HG03045 (cell line): Measurements from ENCODE around the gene MYLIP.

Experiments
- ATAC-seq: cut with Tn5 transposase; IDR thresholded peaks from one replicate; pipeline ENCODE4 v1.9.1; 2021; ENCODE audit warnings: mild to moderate bottlenecking, moderate library complexity; ENCODE audit not compliant: unreplicated experiment

MYLIP gene

DNA sequence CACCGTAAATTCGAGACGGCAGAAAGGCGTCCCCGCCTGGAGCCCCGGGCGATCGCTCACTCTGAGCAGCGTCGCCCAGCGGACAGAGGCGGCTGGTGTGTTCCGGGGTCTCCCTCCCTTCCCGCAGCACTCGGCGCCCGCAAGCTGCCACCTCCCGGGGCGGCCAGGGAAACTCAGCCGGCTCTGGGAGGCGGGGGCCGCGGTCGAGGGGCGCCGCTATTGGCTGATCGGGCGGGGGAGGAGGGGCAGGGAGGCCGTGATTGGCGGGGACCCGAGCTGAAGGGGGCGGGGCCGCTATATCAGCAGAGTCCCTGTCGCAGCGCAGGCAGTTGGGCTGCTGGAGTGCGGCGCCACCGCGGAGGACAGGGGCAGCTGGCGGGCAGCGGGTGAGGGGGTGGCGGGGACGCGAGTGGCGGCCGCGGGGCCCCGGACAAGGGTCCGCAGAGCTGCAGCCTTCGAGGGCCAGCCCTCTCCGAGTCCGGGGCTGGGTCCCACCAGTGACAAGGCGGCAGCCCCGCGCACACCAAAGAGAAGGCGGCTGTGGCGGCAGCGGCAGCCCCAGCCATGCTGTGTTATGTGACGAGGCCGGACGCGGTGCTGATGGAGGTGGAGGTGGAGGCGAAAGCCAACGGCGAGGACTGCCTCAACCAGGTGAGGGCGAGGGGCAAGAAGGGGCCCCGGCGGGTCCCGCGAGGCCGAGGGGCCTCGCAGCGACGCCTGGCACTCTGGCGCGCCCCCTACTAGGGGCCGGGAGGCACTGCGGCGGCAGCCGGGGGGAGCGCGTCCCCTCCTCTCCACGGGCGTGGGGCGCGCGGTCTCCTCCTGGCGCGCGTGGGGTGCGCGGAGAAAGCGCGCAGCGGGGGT, at the start of gene MYLIP:
Gene MYLIP (plus strand): TSS at position 328 of the 864 bp plus-strand sequence. CDS start 237 bp downstream, at position 565.
- ATAC-seq: peak; percentile 84

DNA sequence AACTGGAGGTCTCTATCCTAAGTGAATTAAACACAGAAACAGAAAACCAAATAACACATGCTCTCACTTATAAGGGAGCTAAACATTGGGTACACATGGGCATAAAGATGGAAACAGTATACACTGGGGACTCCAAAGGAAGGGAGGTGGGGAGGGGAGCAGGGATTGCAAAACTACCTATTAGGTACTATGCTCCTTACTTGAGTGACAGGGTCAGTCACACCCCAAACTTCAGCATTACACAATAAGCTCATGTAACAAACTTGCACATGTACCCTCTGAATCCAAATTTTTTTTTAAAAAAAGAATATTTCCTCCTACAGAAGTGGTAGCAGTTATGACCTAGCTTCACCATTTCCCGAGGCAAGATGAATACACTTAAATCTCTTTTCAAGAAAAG, 49.5 kb upstream of the MYLIP start:
- ATAC-seq: no peak

DNA sequence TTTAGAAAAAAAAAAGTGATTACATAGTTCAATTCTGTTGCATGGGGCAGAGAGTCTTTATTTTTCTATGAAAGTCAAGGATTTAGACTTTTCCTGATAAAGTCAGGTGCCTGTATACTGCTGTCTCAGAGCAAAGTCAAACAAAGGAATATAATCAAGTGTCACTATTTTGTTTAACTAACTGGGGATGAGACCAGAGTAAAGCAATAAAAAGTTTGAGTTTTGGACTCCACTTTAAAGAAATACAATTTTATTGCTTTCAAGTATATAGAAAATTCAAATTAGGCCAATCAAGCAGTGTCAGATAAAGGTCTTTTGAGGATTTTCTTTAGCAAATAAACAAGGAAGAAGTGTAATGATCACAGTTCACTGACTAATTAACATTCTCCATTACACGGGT, 48.7 kb upstream of the MYLIP start:
- ATAC-seq: no peak

DNA sequence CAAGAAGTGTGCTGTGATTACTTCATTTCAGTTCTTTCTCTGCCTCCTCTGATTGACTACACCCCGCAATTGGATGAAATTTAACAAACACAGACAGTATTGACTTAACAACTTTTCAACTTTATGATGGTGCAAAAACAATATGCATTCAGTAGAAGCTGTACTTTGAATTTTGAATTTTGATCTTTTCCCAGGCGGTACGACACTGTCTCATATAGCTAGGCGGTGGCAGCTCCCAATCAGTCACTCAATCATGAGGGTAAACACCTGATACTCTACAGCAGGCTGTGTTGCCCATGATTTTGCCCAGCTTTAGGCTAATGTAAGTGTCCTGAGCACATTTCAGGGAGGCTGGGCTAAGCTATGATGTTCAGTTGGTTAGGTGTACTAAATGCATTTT, 47.6 kb upstream of the MYLIP start:
- no peak for ATAC-seq

DNA sequence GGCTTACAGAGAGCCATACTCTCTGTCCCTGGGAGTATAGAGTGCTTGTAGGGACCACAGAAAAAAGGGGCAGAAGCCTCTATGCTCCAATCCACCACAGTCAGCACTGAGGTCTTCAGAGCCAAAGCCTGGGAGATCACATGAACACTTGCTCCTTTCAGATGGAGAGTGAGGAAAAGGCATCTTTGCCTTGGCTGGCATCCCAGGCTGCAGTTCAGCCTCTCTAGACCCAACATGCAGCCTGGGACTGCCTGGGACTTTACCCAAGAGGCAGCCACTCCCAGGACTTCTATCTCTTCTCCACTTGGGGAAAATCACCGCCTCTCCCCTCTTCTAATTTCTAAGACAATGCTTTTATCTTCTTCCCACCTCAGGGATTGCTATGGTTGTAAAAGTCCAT, 46.5 kb upstream of the MYLIP start:
- no peak for ATAC-seq

DNA sequence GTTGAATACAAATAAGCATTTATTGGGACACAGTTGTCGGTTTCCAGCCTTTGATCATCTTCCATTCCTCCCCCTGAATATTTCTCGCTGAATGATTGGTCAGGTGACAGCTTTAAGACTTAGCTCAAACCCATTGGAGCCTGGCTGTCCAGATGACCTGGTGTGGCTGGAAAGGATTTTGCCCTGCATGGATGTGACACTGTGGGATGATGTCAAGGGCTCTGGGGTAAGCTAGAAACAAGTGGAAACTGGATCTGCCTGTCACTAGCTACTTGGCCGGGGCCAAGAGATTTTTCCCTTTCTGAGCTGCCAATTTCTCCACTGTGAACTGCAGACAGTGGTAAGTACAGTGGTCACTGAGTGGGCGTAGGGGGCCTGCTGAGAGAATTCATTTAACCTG, 41.9 kb upstream of the MYLIP start:
- ATAC-seq: no peak

DNA sequence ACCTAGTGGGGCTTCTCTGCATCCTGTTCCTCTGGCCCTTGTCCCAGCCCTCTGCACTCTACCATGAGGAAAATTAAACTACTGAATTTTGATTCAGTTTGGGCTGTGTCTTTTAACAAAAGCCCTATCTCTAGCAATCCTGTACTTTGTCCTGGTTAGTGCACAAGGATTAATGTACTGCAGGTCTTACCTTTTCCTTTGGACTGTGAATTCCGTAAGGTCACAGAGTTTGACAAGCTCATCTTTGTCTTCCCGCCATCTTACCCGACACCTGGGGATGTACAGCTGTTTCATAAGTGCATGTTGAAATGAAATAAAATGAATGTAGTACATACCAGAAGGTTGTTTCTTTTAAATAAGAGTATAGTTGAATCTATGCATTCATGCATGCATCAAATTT, 41.5 kb upstream of the MYLIP start:
- ATAC-seq: no peak

DNA sequence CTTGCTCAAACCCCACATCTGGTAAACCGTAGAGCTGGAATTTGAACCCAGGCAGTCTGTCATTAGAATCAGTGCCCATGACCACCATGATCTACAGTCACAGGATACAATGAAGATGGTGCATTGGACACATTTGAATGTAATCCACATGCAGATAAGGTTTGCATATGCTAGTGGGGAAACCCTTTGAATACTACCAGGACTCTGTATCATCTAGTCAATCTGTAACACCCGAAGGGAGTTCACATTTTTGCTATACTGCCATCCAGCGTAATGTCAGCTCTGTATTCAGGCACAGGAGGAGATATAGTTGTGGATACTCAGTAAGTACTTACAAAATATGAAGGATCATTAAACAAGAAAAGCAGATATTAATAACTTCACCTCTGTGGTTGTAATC, 40.5 kb upstream of the MYLIP start:
- ATAC-seq: no peak

DNA sequence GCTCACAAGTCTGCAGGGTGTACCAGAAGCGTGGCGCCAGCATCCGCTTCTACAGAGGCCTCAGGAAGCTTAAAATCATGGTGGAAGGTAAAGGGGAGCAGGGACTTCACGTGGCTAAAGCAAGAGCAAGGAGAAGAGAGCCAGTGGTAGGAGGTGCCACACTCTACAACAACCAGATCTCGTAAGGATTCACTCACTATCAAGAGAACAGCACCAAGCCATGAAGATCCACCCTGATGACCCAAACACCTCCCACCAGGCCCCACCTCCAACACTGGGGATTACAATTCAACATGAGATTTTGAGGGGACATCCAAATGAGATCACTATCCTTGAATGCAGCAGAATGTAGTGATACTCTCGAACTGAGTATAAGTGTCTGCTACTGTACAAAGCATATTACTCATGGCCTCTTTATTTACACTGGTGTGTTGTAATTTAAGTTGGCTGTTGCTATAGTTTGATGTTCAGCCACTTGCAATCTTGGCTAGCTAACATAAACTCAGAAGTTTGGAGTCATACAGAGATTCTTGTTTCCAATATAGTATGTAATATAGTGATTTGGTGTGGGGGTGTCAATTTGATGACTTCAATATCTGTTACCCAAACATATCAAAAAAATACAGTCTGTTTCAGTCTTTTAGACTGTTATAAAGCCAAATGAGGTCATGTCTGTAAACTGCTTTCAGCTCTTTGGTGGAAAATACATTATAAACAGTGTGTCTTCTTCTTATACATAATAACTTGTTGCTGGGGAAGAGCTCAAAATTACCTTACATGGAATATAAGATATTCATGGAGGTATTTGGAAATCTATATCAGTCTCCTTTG, 39.4 kb upstream of the MYLIP start:
- no peak for ATAC-seq

DNA sequence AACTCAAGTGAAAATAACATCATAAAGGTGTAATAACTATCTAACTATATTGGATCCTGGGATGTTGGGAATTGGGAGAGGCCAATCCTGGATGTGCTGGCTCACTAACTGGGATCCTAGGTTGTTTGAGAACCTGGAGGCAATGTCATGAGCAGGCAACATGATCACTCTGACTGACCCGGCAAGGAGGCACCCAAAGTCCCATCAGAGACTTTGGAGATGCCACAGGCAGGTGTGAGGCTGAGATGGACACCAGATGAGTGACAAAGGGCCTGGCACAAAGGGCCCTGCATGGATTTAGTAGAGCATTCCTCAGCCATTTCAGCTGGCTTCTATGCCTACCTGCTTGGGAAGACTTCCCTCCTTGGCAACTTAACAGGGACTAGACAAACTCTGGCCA, 38.4 kb upstream of the MYLIP start:
- ATAC-seq: no peak

DNA sequence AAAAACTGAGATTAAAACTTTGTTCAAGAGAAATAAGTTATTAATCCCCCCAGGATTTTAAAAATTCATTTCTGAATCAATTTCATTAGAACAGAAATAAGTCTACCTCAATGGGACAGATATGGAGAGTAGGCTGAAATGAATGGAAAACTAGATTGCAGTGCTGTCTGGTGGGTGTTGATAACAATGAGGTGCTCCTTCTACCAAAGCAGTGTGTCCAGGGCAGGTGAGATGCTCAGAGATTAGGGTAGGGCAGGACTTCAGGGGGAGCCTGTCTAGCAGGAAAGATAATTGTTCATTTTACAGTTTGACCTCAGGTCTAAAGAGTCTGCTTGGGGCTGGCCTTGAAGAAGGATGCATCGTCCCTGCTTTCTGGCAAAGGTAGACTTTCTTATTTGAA, 38.0 kb upstream of the MYLIP start:
- ATAC-seq: no peak

DNA sequence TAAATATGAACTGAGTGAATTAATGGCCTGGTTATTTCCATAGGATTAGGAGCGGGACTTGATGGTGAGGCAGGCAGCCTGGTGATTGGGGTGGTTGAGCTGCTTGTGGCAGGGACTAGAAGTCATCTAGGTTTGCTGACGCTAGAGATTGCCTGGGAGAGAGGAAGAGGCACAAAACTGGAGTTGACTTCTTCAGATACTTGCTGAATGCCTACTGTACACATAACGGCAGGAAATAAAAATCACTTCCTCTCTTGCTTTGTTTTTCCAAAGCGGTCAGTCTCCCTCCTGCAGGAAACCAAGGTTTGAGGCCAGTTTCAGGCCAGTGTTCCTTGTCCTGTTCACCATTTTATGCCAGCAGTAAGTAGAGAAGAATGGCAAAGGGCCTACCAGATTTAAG, 36.7 kb upstream of the MYLIP start:
- no peak for ATAC-seq

DNA sequence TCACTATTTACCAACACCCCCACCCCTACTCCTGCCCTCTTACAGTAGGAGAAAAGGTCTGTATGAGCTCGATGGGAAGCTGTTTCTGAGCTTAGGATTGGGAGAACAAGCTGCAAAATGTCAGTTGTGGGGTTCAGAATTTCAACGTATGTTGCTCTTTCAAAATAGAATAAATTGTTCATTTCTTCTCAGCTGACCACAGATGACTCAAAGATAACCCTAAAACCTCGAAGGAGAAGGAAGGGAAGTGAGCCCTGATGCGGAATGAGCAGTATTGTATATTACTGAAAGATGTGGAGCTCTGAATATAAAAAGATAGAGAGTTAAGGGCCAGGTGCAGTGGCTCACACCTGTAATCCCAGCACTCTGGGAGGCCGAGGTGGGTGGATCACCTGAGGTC, 35.9 kb upstream of the MYLIP start:
- ATAC-seq: no peak

DNA sequence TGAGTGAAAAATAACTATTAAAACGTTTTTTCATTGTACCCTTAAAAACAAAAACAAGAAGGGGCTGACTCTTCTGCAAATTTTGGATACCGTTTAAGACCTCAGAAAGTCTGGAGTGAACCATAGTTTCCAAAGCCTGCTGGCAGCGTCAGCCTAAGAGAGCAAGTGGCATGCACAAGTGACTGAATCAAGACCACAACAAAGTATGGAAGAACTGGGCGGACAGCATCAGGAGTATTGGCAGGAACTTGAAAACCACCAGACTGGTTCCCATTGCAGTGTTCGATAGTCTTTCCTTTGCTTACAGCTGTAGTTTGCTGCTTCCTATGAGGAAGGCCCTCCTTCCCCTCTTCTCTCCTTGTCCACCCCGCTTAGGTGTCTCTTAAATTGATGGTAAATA, 33.7 kb upstream of the MYLIP start:
- no peak for ATAC-seq

DNA sequence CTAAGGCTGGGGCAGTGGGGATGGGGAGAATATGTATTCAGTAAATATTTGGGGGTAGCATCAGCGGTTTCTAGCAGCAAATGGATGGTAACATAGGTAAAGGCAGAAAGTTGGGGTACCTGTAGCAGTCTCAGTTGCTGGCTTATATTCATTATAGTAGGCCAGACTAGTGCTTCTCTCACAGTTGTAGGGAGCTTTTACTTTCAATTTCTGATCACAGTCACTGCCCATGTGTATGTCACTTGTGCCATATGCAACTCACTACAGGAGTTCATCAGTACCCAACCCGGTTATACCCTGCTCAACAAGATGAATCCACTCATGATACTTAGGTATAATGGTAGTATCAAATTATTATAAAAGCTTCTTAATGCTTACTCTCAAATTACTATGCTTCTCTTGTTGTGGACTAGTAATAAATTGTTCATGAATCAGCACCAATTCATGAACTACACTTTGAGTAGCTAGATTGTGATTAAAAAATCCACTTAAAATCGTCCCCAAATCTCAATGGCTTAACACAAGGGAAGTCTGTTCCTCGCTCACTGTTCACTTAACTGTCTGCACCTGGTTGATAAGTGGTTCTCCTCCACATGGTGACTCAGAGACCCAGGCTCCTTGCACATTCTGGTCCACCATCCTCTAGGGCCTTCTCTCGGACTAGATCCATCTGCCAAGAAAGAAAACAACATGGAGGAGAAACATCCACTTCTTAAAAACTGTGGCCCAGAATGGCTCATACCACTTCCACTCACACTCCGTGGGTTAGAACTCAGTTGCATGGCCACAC, 31.3 kb upstream of the MYLIP start:
- ATAC-seq: no peak

DNA sequence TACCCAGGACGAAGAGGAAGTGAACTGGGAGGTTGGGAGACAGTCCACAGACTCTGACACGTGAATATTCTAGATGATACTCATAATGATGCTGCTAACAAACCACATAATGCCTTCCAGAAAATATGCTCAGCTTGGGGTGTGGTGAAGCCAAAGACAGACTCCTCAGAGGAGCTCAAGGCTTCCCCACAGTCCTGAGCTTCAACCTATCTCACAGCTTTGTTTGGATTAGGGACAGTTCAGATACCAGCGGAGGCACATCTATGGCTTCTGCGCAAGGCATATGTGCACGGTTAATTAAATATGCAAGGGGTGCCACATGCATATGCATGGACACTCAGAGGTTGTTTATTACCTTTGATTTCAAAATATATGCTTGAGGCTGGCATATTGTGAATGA, 30.7 kb upstream of the MYLIP start:
- ATAC-seq: no peak

DNA sequence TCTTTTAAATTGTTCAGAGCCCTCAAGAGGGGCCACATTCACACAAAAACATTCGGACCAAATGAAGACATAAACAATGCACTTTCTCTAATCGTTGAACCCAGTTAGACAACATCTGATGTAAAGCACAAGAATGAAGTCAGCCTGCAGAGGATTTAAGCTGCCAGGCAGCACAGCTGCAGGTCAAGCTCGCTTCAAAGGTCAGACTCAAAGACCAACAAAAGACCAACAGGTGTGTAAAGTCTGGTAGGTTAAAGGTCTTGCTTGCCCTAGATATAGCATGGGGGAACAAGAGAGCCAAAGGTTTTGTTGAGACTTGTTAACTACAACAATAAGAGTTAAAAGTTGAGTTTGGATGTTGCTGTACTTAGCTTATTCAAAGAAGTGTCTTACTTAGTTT, 26.7 kb upstream of the MYLIP start:
- ATAC-seq: no peak

DNA sequence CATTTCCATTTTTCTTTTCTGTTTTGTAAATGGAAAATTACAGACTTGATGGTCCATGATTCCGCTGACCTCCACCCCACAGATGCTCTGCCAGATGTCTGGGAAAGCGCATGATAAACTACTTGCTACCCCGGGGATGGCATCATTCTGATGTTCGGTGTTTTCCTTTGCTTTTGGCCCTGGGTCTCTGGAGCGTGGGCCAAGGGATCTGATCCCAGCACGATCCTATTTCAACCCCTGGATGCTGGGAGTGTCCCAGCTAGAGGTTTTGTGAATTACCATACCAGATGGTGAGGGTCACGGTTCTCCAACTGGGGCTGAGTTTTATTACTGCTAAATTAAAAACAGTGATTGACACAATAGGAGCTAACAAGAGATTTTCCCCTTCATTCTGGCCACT, 25.2 kb upstream of the MYLIP start:
- no peak for ATAC-seq

DNA sequence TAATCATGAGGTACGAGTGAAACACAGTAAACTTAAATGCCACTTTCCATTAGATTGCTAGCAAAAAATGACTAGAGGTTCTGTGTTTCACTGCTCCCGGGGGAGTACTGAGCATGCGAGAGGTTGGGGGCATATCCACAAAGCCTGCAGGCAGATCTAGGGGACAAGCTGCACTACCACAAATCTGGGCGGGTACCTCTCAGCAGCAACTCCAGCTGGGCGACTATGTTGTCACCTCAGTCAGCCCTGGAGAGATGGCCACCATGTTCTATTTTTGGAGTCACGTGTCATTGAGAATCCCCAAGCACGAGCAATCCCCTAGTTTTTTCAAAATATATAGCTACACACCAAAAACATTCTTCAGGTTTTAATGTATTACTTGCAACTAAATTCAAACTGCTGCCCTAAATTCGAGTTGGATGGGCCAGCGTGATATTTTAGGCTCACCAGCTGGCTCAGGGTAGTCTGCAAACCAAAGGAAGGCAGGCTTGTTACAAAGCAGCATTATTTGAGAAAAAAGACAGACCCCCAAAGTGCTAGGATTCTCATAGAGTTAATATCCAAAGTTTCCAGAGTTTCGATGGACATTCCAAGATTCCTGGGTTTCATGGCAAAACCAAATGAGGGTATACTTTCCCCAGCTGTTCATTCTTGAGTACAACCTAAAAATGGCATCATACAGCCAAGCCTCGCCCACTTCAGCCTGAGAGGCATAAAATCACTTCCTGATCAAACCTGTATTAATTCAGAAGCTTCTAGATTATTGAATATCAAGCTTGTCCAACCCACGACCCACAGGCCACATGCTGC, 24.1 kb upstream of the MYLIP start:
- ATAC-seq: no peak

DNA sequence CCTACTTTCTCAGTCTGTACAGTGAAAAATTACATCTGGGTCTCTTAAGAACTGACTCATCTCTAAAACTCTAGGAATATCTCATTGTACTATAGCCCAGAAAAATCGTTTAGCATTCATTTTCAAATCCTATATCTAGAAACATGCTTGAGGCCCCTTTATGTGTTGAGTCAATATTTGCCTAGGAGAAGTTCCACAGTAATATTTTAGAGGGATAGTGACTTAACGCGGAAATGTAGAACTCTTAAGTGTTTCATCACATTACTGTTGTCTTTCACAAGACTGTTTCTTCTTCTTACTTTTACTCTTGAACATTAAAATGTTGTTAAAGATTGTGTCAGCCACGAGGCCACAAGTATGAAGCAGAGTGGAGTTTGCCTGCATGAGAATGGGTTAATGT, 23.0 kb upstream of the MYLIP start:
- no peak for ATAC-seq
